CD4-positive, alpha-beta T cell (primary cell): ENCODE data around the gene GALNT18. TPM values are rescaled to one million over a fixed set of nuclear protein-coding genes. Genes with fewer than 3 reads are reported as not detected.

Experiments used
- ATAC-seq: fragments of 200-7000 bp; cut with Tn5 transposase; one replicate; pipeline ENCODE4 v1.10.0; 2022; ENCODE audit warnings: mild to moderate bottlenecking; ENCODE audit not compliant: poor library complexity
- CTCF ChIA-PET: fragments of 350-600 bp; sonication (Branson Sonifier 250); formaldehyde crosslinking; loops from one replicate; lab custom pipeline; 2021; ENCODE audit warnings: antibody characterized with exemption, inconsistent platforms; lab: Charles Lee
- POLR2A ChIA-PET: fragments of 350-600 bp; sonication (Branson Sonifier 250); formaldehyde crosslinking; loops from one replicate; lab custom pipeline; 2021; ENCODE audit warnings: antibody characterized with exemption, inconsistent platforms; lab: Charles Lee
- DNase-seq, 14 experiments: peaks; one replicate each; pipeline ENCODE4 v3.0.0-alpha.2; 2013 to 2020; ENCODE audit warnings: mixed read lengths in 2 of 14
- H3K27ac ChIP-seq, 2 donors: one replicate each; pipeline versions ENCODE4 v1.5.1 to v1.7.0; 2013; ENCODE audit warnings: low read length in 2 of 2, low read depth in 1 of 2, mild to moderate bottlenecking in 1 of 2
- H3K27me3 ChIP-seq, 2 experiments: 1 replicate in 1 of 2; 2 replicates in 1 of 2; pipeline versions ENCODE4 v1.6.1 to v1.7.0; 2013; ENCODE audit warnings: low read length in 2 of 2, control low read depth in 1 of 2, mild to moderate bottlenecking in 1 of 2, moderate library complexity in 1 of 2; ENCODE audit not compliant: insufficient read depth in 2 of 2, control insufficient read depth in 1 of 2
- H3K36me3 ChIP-seq: one replicate; pipeline ENCODE4 v1.6.1; 2013; ENCODE audit warnings: low read length, control low read depth; ENCODE audit not compliant: insufficient read depth
- H3K4me1 ChIP-seq: one replicate; pipeline ENCODE4 v1.6.1; 2013; ENCODE audit warnings: low read length, control low read depth; ENCODE audit not compliant: insufficient read depth
- H3K4me3 ChIP-seq: one replicate; pipeline ENCODE4 v1.5.1; 2013; ENCODE audit warnings: mild to moderate bottlenecking, low read length, moderate library complexity
- H3K9me3 ChIP-seq, 2 experiments: 1 replicate in 1 of 2; 2 replicates in 1 of 2; pipeline versions ENCODE4 v1.6.1 to v1.7.0; 2013; ENCODE audit warnings: low read length in 2 of 2, mild to moderate bottlenecking in 2 of 2, control low read depth in 1 of 2, moderate library complexity in 1 of 2; ENCODE audit not compliant: control insufficient read depth in 1 of 2, insufficient read depth in 1 of 2
- H3K27ac Mint-ChIP-seq: one replicate; pipeline ENCODE4 v1.8.0; 2020; ENCODE audit warnings: mixed read lengths
- H3K27me3 Mint-ChIP-seq: one replicate; pipeline ENCODE4 v1.8.0; 2021; ENCODE audit warnings: mixed read lengths
- H3K36me3 Mint-ChIP-seq: one replicate; pipeline ENCODE4 v1.8.0; 2021; ENCODE audit warnings: low read depth, mixed read lengths
- H3K4me1 Mint-ChIP-seq: one replicate; pipeline ENCODE4 v1.8.0; 2021; ENCODE audit warnings: low read depth, mixed read lengths
- H3K4me3 Mint-ChIP-seq: one replicate; pipeline ENCODE4 v1.8.0; 2020; ENCODE audit warnings: mild to moderate bottlenecking, mixed read lengths
- H3K9me3 Mint-ChIP-seq: one replicate; pipeline ENCODE4 v1.8.0; 2020; ENCODE audit warnings: mixed read lengths
- CTCF ChIP-seq: fragments of 200-600 bp; IDR thresholded peaks from one replicate; pipeline ENCODE4 v1.8.0; 2022; ENCODE audit warnings: antibody characterized with exemption, mild to moderate bottlenecking
- intact Hi-C, 2 experiments: fragments of 100-400 bp; cut with DNase I in 1 of 2; cut with micrococcal nuclease in 1 of 2; formaldehyde crosslinking; loops; one replicate each; pipeline versions ENCODE4 v1.15.1 to v1.9.0; 2023 to 2025; cut with DNase I, micrococcal nuclease
- total RNA-seq, 174 experiments: library from RNA in 2 of 174; stranded (reverse) in 2 of 174; gene quantifications; one replicate each; pipeline ENCODE4 v1.2.3 and lab custom pipeline; 2021 to 2026

The GALNT18 gene
- total RNA-seq, 2 experiments from 2014 or later, result 0.08 TPM; not detected in 1

GRCh38 chr11:11463405-11463804, 158.4 kb downstream of the GALNT18 start:
- H3K27ac ChIP-seq, result no peak overlapping the region
- H3K27me3 ChIP-seq, result peaks cover 0 to 4% of the 10 kb centered on the region in 2 experiments
- H3K4me1 ChIP-seq, result no peaks in the 10 kb centered on the region
- no peaks in the 10 kb centered on the region for H3K27me3 Mint-ChIP-seq
- H3K36me3 Mint-ChIP-seq, result no peaks in the 10 kb centered on the region
- no peak overlapping the region for H3K4me3 ChIP-seq
- TF ChIP-seq CTCF, result no peak
- CTCF ChIA-PET, result no interaction called here
- no peaks in the 10 kb centered on the region for H3K4me1 Mint-ChIP-seq
- DNase-seq (no peak), ATAC-seq (no peak)
- H3K4me3 Mint-ChIP-seq, result no peak overlapping the region
- POLR2A ChIA-PET, result no interaction called here
- no peaks in the 10 kb centered on the region for H3K9me3 ChIP-seq
- no peaks in the 10 kb centered on the region for H3K9me3 Mint-ChIP-seq
- no peak overlapping the region for H3K27ac Mint-ChIP-seq
- no peaks in the 10 kb centered on the region for H3K36me3 ChIP-seq
- intact Hi-C loops, result no loop called here

DNA sequence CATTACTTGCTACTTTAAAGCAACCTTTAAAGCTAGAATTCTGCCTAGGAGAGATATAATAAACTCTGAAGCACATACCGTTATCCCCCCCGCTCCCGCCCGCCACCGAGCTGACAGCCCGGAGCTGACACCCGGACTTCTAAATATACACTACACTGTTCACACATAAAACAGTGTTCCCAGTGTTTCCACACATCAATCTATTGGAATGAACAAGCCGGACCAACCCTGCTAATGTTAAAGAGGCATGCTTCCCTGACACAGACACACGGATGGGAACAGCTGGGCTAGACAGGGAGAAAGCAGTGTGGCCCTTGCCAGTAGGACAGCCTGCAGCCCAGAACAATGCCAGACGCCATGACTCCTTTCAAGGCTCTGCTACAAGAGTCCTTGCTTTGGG, 160.3 kb downstream of the GALNT18 start:
- H3K9me3 ChIP-seq, result no peaks in the 10 kb centered on the region
- TF ChIP-seq CTCF, result no peak
- Mint-ChIP-seq H3K27ac (no peak overlapping the region), H3K9me3 (no peaks in the 10 kb centered on the region), H3K4me3 (no peak overlapping the region), H3K36me3 (no peaks in the 10 kb centered on the region), H3K27me3 (no peaks in the 10 kb centered on the region), H3K4me1 (no peaks in the 10 kb centered on the region)
- no peaks in the 10 kb centered on the region for H3K4me1 ChIP-seq
- no peak overlapping the region for H3K4me3 ChIP-seq
- intact Hi-C loops, result no loop called here
- ATAC-seq, result no peak
- ChIA-PET CTCF (no interaction called here), POLR2A (no interaction called here)
- peaks cover 0 to 4% of the 10 kb centered on the region in 2 experiments for H3K27me3 ChIP-seq
- H3K27ac ChIP-seq, result no peak overlapping the region
- no peak for DNase-seq
- H3K36me3 ChIP-seq, result no peaks in the 10 kb centered on the region

DNA sequence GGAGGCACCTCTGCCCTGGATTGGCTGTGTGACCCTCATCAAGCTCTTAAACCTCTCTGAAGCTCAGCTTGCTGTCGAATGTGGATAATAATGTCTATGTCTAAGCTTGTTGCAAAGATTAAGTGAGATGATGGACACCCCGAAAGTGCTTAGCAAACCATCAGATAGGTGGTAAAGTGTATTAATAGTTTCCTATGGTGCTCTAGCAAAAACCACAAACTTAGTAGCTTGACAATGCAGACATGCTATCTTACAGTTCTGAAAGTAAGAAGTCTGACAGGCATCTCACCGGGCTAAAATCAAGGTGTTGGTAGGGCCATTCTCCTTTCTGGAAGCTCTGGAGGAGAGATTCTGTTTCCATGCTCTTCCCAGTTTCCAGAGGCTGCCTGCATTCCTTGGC, 162.2 kb downstream of the GALNT18 start:
- no peaks in the 10 kb centered on the region for H3K4me1 Mint-ChIP-seq
- ChIA-PET POLR2A (no interaction called here), CTCF (no interaction called here)
- no peaks in the 10 kb centered on the region for H3K27me3 Mint-ChIP-seq
- Histone ChIP-seq H3K27ac (no peak overlapping the region), H3K4me1 (no peaks in the 10 kb centered on the region), H3K36me3 (no peaks in the 10 kb centered on the region), H3K9me3 (no peaks in the 10 kb centered on the region), H3K27me3 (peaks cover 0 to 4% of the 10 kb centered on the region in 2 experiments), H3K4me3 (no peak overlapping the region)
- no peaks in the 10 kb centered on the region for H3K36me3 Mint-ChIP-seq
- no peak overlapping the region for H3K27ac Mint-ChIP-seq
- no peak for DNase-seq
- intact Hi-C loops, result no loop called here
- no peak for TF ChIP-seq CTCF
- H3K9me3 Mint-ChIP-seq, result no peaks in the 10 kb centered on the region
- no peak for ATAC-seq
- no peak overlapping the region for H3K4me3 Mint-ChIP-seq
